Stimulated activated effector memory CD8-positive, alpha-beta T cell treated with anti-CD3 and anti-CD28 coated beads, Interleukin-12 subunit alpha, Interleukin-12 subunit beta, amount 100 ng/mL, for 72 hours (primary cell): ENCODE results near the gene TMEM156.
"Not testable (repeated sequence)": the region's sequence is repeated elsewhere in the genome, so short reads cannot be mapped to it uniquely, and the experiment has no call there.

ENCODE experiments used
- ATAC-seq: fragments of 150-1000 bp; cut with Tn5 transposase; 2 replicates; pipeline ENCODE4 v1.10.0; 2021
- DNase-seq, 2 donors: peaks; one replicate each; pipeline ENCODE4 v3.0.0; 2021 to 2022; ENCODE audit warnings: low spot score in 2 of 2
- H3K27ac Mint-ChIP-seq: one replicate; pipeline ENCODE4 v1.8.0; 2022; ENCODE audit warnings: mild to moderate bottlenecking, mixed read lengths
- H3K36me3 Mint-ChIP-seq: one replicate; pipeline ENCODE4 v1.8.0; 2022; ENCODE audit warnings: mild to moderate bottlenecking, mixed read lengths
- H3K4me1 Mint-ChIP-seq: one replicate; pipeline ENCODE4 v1.8.0; 2022; ENCODE audit warnings: mixed read lengths
- H3K4me3 Mint-ChIP-seq: one replicate; pipeline ENCODE4 v1.8.0; 2022; ENCODE audit warnings: mild to moderate bottlenecking, mixed read lengths
- H3K9me3 Mint-ChIP-seq: one replicate; pipeline ENCODE4 v1.8.0; 2022; ENCODE audit warnings: mixed read lengths

Gene TMEM156

GRCh38 chr4:38943343-38943742 is 88.9 kb downstream of the TMEM156 start:
- no peaks in the 10 kb centered on the region for H3K9me3 Mint-ChIP-seq
- ATAC-seq, result no peak
- no peaks in the 10 kb centered on the region for H3K36me3 Mint-ChIP-seq
- no peaks in the 10 kb centered on the region for H3K4me1 Mint-ChIP-seq
- DNase-seq, result no peak
- no peak overlapping the region for H3K27ac Mint-ChIP-seq
- H3K4me3 Mint-ChIP-seq, result no peak overlapping the region

- H3K4me1 Mint-ChIP-seq, H3K4me3 Mint-ChIP-seq, DNase-seq, ATAC-seq, H3K36me3 Mint-ChIP-seq, H3K9me3 Mint-ChIP-seq, H3K27ac Mint-ChIP-seq: not testable (repeated sequence)
Observed at GRCh38 chr4:38941906-38942305, 90.3 kb downstream of the TMEM156 start.

- DNase-seq, result no peak
Observed at GRCh38 chr4:38940476-38940875, 91.7 kb downstream of the TMEM156 start.

GRCh38 chr4:38939165-38939564 is 93.0 kb downstream of the TMEM156 start:
- Mint-ChIP-seq H3K4me1 (no peaks in the 10 kb centered on the region), H3K4me3 (no peak overlapping the region), H3K27ac (no peak overlapping the region), H3K36me3 (no peaks in the 10 kb centered on the region), H3K9me3 (no peaks in the 10 kb centered on the region)
- DNase-seq (no peak), ATAC-seq (peak; percentile 90)

More at GRCh38 chr4:38940476-38940875, 91.7 kb downstream of the TMEM156 start:
- H3K4me1 Mint-ChIP-seq, result no peaks in the 10 kb centered on the region
- H3K9me3 Mint-ChIP-seq, result no peaks in the 10 kb centered on the region
- no peak for ATAC-seq
- H3K27ac Mint-ChIP-seq, result no peak overlapping the region
- H3K4me3 Mint-ChIP-seq, result no peak overlapping the region
- no peaks in the 10 kb centered on the region for H3K36me3 Mint-ChIP-seq

GRCh38 chr4:38935391-38936073 is 96.7 kb downstream of the TMEM156 start:
- Mint-ChIP-seq H3K27ac (no peak overlapping the region), H3K9me3 (no peaks in the 10 kb centered on the region), H3K4me3 (no peak overlapping the region), H3K36me3 (no peaks in the 10 kb centered on the region), H3K4me1 (no peaks in the 10 kb centered on the region)
- DNase-seq (no peak), ATAC-seq (no peak)

- no peaks in the 10 kb centered on the region for H3K4me1 Mint-ChIP-seq
- no peak overlapping the region for H3K27ac Mint-ChIP-seq
- DNase-seq (no peak), ATAC-seq (no peak)
- H3K9me3 Mint-ChIP-seq, result no peaks in the 10 kb centered on the region
- no peaks in the 10 kb centered on the region for H3K36me3 Mint-ChIP-seq
- H3K4me3 Mint-ChIP-seq, result no peak overlapping the region
Observed at GRCh38 chr4:38931125-38931524, 101.1 kb downstream of the TMEM156 start.

GRCh38 chr4:38930707-38931106 is 101.5 kb downstream of the TMEM156 start:
- no peaks in the 10 kb centered on the region for H3K4me1 Mint-ChIP-seq
- H3K9me3 Mint-ChIP-seq, result no peaks in the 10 kb centered on the region
- DNase-seq (no peak), ATAC-seq (no peak)
- H3K36me3 Mint-ChIP-seq, result no peaks in the 10 kb centered on the region
- H3K4me3 Mint-ChIP-seq, result no peak overlapping the region
- no peak overlapping the region for H3K27ac Mint-ChIP-seq

GRCh38 chr4:38930204-38930603 is 102.0 kb downstream of the TMEM156 start:
- H3K9me3 Mint-ChIP-seq, result no peaks in the 10 kb centered on the region
- no peak overlapping the region for H3K27ac Mint-ChIP-seq
- H3K36me3 Mint-ChIP-seq, result no peaks in the 10 kb centered on the region
- DNase-seq, result no peak
- H3K4me3 Mint-ChIP-seq, result no peak overlapping the region
- ATAC-seq, result peak; percentile 37
- H3K4me1 Mint-ChIP-seq, result no peaks in the 10 kb centered on the region

GRCh38 chr4:38928974-38929373 is 103.2 kb downstream of the TMEM156 start:
- no peak for DNase-seq
- Mint-ChIP-seq H3K27ac (no peak overlapping the region), H3K4me3 (no peak overlapping the region), H3K9me3 (no peaks in the 10 kb centered on the region), H3K4me1 (no peaks in the 10 kb centered on the region), H3K36me3 (no peaks in the 10 kb centered on the region)
- ATAC-seq, result no peak

- Mint-ChIP-seq H3K4me1 (no peaks in the 10 kb centered on the region), H3K36me3 (no peaks in the 10 kb centered on the region), H3K9me3 (no peaks in the 10 kb centered on the region), H3K27ac (no peak overlapping the region), H3K4me3 (no peak overlapping the region)
- DNase-seq (no peak), ATAC-seq (no peak)
Observed at GRCh38 chr4:38928568-38928967, 103.6 kb downstream of the TMEM156 start.

- no peak for ATAC-seq
- no peak overlapping the region for H3K27ac Mint-ChIP-seq
Observed at GRCh38 chr4:38926896-38927295, 105.3 kb downstream of the TMEM156 start.

GRCh38 chr4:38925492-38926413 is 106.5 kb downstream of the TMEM156 start:
- no peak overlapping the region for H3K27ac Mint-ChIP-seq
- H3K9me3 Mint-ChIP-seq, result no peaks in the 10 kb centered on the region
- no peak overlapping the region for H3K4me3 Mint-ChIP-seq
- no peaks in the 10 kb centered on the region for H3K4me1 Mint-ChIP-seq
- H3K36me3 Mint-ChIP-seq, result no peaks in the 10 kb centered on the region
- DNase-seq (no peak), ATAC-seq (no peak)

More at GRCh38 chr4:38926896-38927295, 105.3 kb downstream of the TMEM156 start:
- Mint-ChIP-seq H3K4me1 (no peaks in the 10 kb centered on the region), H3K4me3 (no peak overlapping the region), H3K9me3 (no peaks in the 10 kb centered on the region), H3K36me3 (no peaks in the 10 kb centered on the region)
- no peak for DNase-seq

GRCh38 chr4:38924353-38924752 is 107.9 kb downstream of the TMEM156 start:
- Mint-ChIP-seq H3K27ac (no peak overlapping the region), H3K36me3 (no peaks in the 10 kb centered on the region), H3K4me1 (no peaks in the 10 kb centered on the region), H3K4me3 (no peak overlapping the region), H3K9me3 (no peaks in the 10 kb centered on the region)
- DNase-seq (no peak), ATAC-seq (no peak)

GRCh38 chr4:38923746-38924145 is 108.5 kb downstream of the TMEM156 start:
- ATAC-seq, result no peak
- Mint-ChIP-seq H3K9me3 (no peaks in the 10 kb centered on the region), H3K27ac (no peak overlapping the region), H3K36me3 (no peaks in the 10 kb centered on the region), H3K4me3 (no peak overlapping the region), H3K4me1 (no peaks in the 10 kb centered on the region)
- no peak for DNase-seq

GRCh38 chr4:38921151-38921550 is 111.1 kb downstream of the TMEM156 start:
- ATAC-seq (no peak), DNase-seq (no peak)
- no peaks in the 10 kb centered on the region for H3K4me1 Mint-ChIP-seq
- H3K36me3 Mint-ChIP-seq, result no peaks in the 10 kb centered on the region
- H3K9me3 Mint-ChIP-seq, result no peaks in the 10 kb centered on the region
- no peak overlapping the region for H3K4me3 Mint-ChIP-seq
- no peak overlapping the region for H3K27ac Mint-ChIP-seq

GRCh38 chr4:38920677-38921076 is 111.5 kb downstream of the TMEM156 start:
- no peak for DNase-seq
- no peaks in the 10 kb centered on the region for H3K4me1 Mint-ChIP-seq
- no peak overlapping the region for H3K4me3 Mint-ChIP-seq
- no peak overlapping the region for H3K27ac Mint-ChIP-seq
- no peak for ATAC-seq
- no peaks in the 10 kb centered on the region for H3K9me3 Mint-ChIP-seq
- H3K36me3 Mint-ChIP-seq, result no peaks in the 10 kb centered on the region
